ENCODE data around the gene INO80D. TPM values are rescaled to one million over a fixed set of nuclear protein-coding genes. Genes with fewer than 3 reads are reported as not detected.
A peak's percentile ranks its signal among the peaks of the same experiment; 100 is the strongest.

INO80D gene
- total and polyA plus RNA-seq, 2 of the 13 experiments (the other 11 are each of a cell fraction or from before 2014, with no cell fraction given) = 7.6 to 7.9 TPM

DNA sequence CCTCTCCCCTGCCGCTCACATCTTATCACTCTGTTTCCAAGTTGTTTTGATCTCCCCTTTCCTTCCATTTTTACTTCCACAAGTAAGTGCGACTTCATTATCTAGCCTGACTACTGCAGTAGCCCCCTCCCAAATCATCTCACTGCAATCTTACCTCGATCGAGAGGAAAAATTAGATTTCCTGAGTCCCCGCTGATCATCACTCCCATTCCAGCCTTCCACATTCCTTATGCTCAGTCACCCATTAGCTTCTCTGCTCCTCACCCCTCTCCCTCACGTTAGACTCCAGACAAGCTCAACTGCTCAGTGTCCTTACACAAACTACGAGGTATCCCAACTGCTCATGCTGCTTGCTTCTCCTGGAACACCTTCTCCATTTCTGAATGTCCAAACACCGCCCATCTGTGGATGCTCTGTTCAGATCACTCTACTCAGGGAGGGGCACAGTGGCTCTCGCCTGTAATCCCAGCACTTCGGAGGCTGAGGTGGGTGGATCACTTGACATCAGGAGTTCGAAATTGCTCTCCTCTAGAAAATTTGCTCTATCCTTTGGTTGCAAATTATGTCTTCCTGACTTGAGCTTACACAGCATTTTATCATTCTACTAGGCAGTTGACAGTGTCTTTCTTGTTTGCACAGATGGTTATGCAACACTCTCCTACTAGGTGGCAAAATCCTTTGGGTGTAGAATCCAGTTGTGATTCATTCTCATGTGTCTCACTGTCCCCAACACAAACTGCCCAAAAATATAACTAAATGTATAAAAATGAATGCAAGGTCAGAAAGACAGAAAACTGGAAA lies 96.5 kb downstream of the INO80D start (continued):
- TF ChIP-seq, protein P1, sequence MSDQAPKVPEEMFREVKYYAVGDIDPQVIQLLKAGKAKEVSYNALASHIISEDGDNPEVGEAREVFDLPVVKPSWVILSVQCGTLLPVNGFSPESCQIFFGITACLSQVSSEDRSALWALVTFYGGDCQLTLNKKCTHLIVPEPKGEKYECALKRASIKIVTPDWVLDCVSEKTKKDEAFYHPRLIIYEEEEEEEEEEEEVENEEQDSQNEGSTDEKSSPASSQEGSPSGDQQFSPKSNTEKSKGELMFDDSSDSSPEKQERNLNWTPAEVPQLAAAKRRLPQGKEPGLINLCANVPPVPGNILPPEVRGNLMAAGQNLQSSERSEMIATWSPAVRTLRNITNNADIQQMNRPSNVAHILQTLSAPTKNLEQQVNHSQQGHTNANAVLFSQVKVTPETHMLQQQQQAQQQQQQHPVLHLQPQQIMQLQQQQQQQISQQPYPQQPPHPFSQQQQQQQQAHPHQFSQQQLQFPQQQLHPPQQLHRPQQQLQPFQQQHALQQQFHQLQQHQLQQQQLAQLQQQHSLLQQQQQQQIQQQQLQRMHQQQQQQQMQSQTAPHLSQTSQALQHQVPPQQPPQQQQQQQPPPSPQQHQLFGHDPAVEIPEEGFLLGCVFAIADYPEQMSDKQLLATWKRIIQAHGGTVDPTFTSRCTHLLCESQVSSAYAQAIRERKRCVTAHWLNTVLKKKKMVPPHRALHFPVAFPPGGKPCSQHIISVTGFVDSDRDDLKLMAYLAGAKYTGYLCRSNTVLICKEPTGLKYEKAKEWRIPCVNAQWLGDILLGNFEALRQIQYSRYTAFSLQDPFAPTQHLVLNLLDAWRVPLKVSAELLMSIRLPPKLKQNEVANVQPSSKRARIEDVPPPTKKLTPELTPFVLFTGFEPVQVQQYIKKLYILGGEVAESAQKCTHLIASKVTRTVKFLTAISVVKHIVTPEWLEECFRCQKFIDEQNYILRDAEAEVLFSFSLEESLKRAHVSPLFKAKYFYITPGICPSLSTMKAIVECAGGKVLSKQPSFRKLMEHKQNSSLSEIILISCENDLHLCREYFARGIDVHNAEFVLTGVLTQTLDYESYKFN (CRISPR knock-in tag; conservative IDR thresholded peaks at IDR 0.05) = peak; percentile 59
- TF ChIP-seq PRMT3 (CRISPR knock-in tag; IDR thresholded peaks at IDR 0.05; ENCODE audit: borderline replicate concordance, low read depth) = no peak
- TF ChIP-seq ZSCAN12 (CRISPR knock-in tag; IDR thresholded peaks at IDR 0.05) = no peak
- TF ChIP-seq ZEB1 (IDR thresholded peaks at IDR 0.05; ENCODE audit: insufficient replicate concordance, low read depth) = no peak
- TF ChIP-seq SRY (CRISPR knock-in tag; IDR thresholded peaks at IDR 0.05) = no peak
- no peak for TF ChIP-seq ZKSCAN1 (IDR thresholded peaks at IDR 0.05; ENCODE audit: low read length)
- peak; percentile 24; the same call in 1 of the 2 replicates for TF ChIP-seq KAT8 (CRISPR knock-in tag; IDR thresholded peaks at IDR 0.05)
- TF ChIP-seq, protein P2, sequence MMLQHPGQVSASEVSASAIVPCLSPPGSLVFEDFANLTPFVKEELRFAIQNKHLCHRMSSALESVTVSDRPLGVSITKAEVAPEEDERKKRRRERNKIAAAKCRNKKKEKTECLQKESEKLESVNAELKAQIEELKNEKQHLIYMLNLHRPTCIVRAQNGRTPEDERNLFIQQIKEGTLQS (CRISPR knock-in tag; IDR thresholded peaks at IDR 0.05) = 0 out of 2 replicates have a peak, but pooled peaks have one; percentile 33
- no peak for TF ChIP-seq ZFP37 (CRISPR knock-in tag; IDR thresholded peaks at IDR 0.05; ENCODE audit: borderline replicate concordance)
- TF ChIP-seq ZNF329 (CRISPR knock-in tag; IDR thresholded peaks at IDR 0.05; ENCODE audit: low read depth) = no peak
- TF ChIP-seq ZNF850 (CRISPR knock-in tag; conservative IDR thresholded peaks at IDR 0.05) = no peak
- TF ChIP-seq, protein P3, sequence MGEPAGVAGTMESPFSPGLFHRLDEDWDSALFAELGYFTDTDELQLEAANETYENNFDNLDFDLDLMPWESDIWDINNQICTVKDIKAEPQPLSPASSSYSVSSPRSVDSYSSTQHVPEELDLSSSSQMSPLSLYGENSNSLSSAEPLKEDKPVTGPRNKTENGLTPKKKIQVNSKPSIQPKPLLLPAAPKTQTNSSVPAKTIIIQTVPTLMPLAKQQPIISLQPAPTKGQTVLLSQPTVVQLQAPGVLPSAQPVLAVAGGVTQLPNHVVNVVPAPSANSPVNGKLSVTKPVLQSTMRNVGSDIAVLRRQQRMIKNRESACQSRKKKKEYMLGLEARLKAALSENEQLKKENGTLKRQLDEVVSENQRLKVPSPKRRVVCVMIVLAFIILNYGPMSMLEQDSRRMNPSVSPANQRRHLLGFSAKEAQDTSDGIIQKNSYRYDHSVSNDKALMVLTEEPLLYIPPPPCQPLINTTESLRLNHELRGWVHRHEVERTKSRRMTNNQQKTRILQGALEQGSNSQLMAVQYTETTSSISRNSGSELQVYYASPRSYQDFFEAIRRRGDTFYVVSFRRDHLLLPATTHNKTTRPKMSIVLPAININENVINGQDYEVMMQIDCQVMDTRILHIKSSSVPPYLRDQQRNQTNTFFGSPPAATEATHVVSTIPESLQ (CRISPR knock-in tag; conservative IDR thresholded peaks at IDR 0.05) = no peak
- no peak for TF ChIP-seq PLRG1 (conservative IDR thresholded peaks at IDR 0.05)
- TF ChIP-seq HDAC1 (CRISPR knock-in tag; IDR thresholded peaks at IDR 0.05) = peak; percentile 23; the same call in 1 of the 2 replicates
- TF ChIP-seq, protein P4, sequence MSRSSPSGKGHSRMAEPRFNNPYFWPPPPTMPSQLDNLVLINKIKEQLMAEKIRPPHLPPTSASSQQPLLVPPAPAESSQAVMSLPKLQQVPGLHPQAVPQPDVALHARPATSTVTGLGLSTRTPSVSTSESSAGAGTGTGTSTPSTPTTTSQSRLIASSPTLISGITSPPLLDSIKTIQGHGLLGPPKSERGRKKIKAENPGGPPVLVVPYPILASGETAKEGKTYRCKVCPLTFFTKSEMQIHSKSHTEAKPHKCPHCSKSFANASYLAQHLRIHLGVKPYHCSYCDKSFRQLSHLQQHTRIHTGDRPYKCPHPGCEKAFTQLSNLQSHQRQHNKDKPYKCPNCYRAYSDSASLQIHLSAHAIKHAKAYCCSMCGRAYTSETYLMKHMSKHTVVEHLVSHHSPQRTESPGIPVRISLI (CRISPR knock-in tag; IDR thresholded peaks at IDR 0.05; ENCODE audit: borderline replicate concordance) = no peak
- no peak for TF ChIP-seq CBX2 (IDR thresholded peaks at IDR 0.05; ENCODE audit: low read depth, low read length)
- no peak for TF ChIP-seq CBX2 (CRISPR knock-in tag; IDR thresholded peaks at IDR 0.05; ENCODE audit: low read depth)
- no peak for TF ChIP-seq SNAI1 (CRISPR knock-in tag; IDR thresholded peaks at IDR 0.05; ENCODE audit: borderline replicate concordance)
- TF ChIP-seq RAD21 (CRISPR knock-in tag; IDR thresholded peaks at IDR 0.05) = no peak
- no peak for TF ChIP-seq RFX3 (CRISPR knock-in tag; IDR thresholded peaks at IDR 0.05)
- TF ChIP-seq ZNF607 (CRISPR knock-in tag; IDR thresholded peaks at IDR 0.05; ENCODE audit: borderline replicate concordance) = no peak; the same call in 1 of the 2 replicates
- no peak for TF ChIP-seq ZNF83 (CRISPR knock-in tag; IDR thresholded peaks at IDR 0.05; ENCODE audit: borderline replicate concordance)
- no peak for TF ChIP-seq RNF2 (conservative IDR thresholded peaks at IDR 0.05; ENCODE audit: low read depth)
- TF ChIP-seq KMT2A (CRISPR knock-in tag; IDR thresholded peaks at IDR 0.05) = no peak
- TF ChIP-seq ZNF746 (CRISPR knock-in tag; IDR thresholded peaks at IDR 0.05) = no peak

All from HepG2 (cell line).